NT2/D1 (cell line): ENCODE results near the gene RBM4.

Source experiments
- DNase-seq: peaks from one replicate; pipeline ENCODE4 v3.0.0-alpha.2; 2011; ENCODE audit warnings: low read depth, low spot score
- H3K27me3 ChIP-seq: 2 replicates; pipeline ENCODE4 v1.6.0; 2011; ENCODE audit warnings: mild to moderate bottlenecking; ENCODE audit not compliant: insufficient read length, insufficient read depth
- H3K36me3 ChIP-seq: 2 replicates; pipeline ENCODE4 v1.6.1; 2011; ENCODE audit warnings: mild to moderate bottlenecking, low read length, mixed read lengths; ENCODE audit not compliant: insufficient read depth, insufficient read length
- H3K4me1 ChIP-seq: 2 replicates; pipeline ENCODE4 v1.5.1; 2011; ENCODE audit not compliant: insufficient read depth, insufficient read length
- H3K4me3 ChIP-seq: 2 replicates; pipeline ENCODE4 v1.5.1; 2011; ENCODE audit warnings: low read depth; ENCODE audit not compliant: insufficient read length
- H3K9ac ChIP-seq: 2 replicates; pipeline ENCODE4 v1.6.0; 2011; ENCODE audit warnings: low read depth; ENCODE audit not compliant: insufficient read length
- H3K9me3 ChIP-seq: 2 replicates; pipeline ENCODE4 v1.5.1; 2011; ENCODE audit warnings: mild to moderate bottlenecking, low read length; ENCODE audit not compliant: insufficient read depth
- SUZ12 ChIP-seq: IDR thresholded peaks from 2 replicates; pipeline ENCODE4 v1.6.1; 2011; ENCODE audit not compliant: insufficient read length, insufficient read depth; ENCODE audit errors: extremely low read depth
- YY1 ChIP-seq: IDR thresholded peaks from 2 replicates; pipeline ENCODE4 v1.6.1; 2011; ENCODE audit not compliant: insufficient read length, insufficient read depth
- ZNF274 ChIP-seq: IDR thresholded peaks from 2 replicates; pipeline ENCODE4 v1.6.1; 2011; ENCODE audit warnings: mild to moderate bottlenecking, low read depth, low read length

Gene RBM4

GRCh38 chr11:66687831-66688281 lies 49.4 kb downstream of the RBM4 start:
- no peak for DNase-seq
- no peak overlapping the region for H3K9ac ChIP-seq
- TF ChIP-seq ZNF274 (no peak), SUZ12 (no peak), YY1 (no peak)
- no peak overlapping the region for H3K4me3 ChIP-seq
- peaks cover 19% of the 10 kb centered on the region for H3K4me1 ChIP-seq
- H3K9me3 ChIP-seq = no peaks in the 10 kb centered on the region
- no peaks in the 10 kb centered on the region for H3K27me3 ChIP-seq
- H3K36me3 ChIP-seq = peaks cover 91% of the 10 kb centered on the region

- DNase-seq = no peak
- TF ChIP-seq YY1 (no peak), ZNF274 (no peak), SUZ12 (no peak)
- Histone ChIP-seq H3K4me1 (peaks cover 17% of the 10 kb centered on the region), H3K4me3 (no peak overlapping the region), H3K9ac (peak overlapping the region; percentile 47), H3K36me3 (peaks cover 95% of the 10 kb centered on the region), H3K9me3 (no peaks in the 10 kb centered on the region), H3K27me3 (no peaks in the 10 kb centered on the region)
These were observed 50.3 kb downstream of the RBM4 start for GRCh38 chr11:66688561-66689534.

GRCh38 chr11:66689661-66690590 lies 51.4 kb downstream of the RBM4 start:
- Histone ChIP-seq H3K4me1 (peaks cover 16% of the 10 kb centered on the region), H3K4me3 (no peak overlapping the region), H3K36me3 (peaks cover 91% of the 10 kb centered on the region), H3K9ac (no peak overlapping the region), H3K27me3 (no peaks in the 10 kb centered on the region), H3K9me3 (no peaks in the 10 kb centered on the region)
- DNase-seq = no peak
- TF ChIP-seq YY1 = no peak
- no peak for TF ChIP-seq SUZ12
- no peak for TF ChIP-seq ZNF274

GRCh38 chr11:66691311-66691980 lies 52.9 kb downstream of the RBM4 start:
- H3K36me3 ChIP-seq = peaks cover 87% of the 10 kb centered on the region
- peaks cover 7% of the 10 kb centered on the region for H3K4me1 ChIP-seq
- no peak for DNase-seq
- H3K4me3 ChIP-seq = no peak overlapping the region
- H3K27me3 ChIP-seq = no peaks in the 10 kb centered on the region
- TF ChIP-seq YY1 (no peak), ZNF274 (no peak), SUZ12 (no peak)
- H3K9me3 ChIP-seq = no peaks in the 10 kb centered on the region
- H3K9ac ChIP-seq = no peak overlapping the region

- peaks cover 7% of the 10 kb centered on the region for H3K4me1 ChIP-seq
- no peaks in the 10 kb centered on the region for H3K9me3 ChIP-seq
- TF ChIP-seq ZNF274 = no peak
- TF ChIP-seq SUZ12 = no peak
- TF ChIP-seq YY1 = no peak
- no peaks in the 10 kb centered on the region for H3K27me3 ChIP-seq
- H3K36me3 ChIP-seq = peaks cover 87% of the 10 kb centered on the region
- no peak overlapping the region for H3K4me3 ChIP-seq
- no peak for DNase-seq
- H3K9ac ChIP-seq = no peak overlapping the region
These were observed 53.9 kb downstream of the RBM4 start for GRCh38 chr11:66692446-66692845.

GRCh38 chr11:66692871-66693331 lies 54.4 kb downstream of the RBM4 start:
- Histone ChIP-seq H3K4me3 (no peak overlapping the region), H3K9me3 (no peaks in the 10 kb centered on the region), H3K27me3 (no peaks in the 10 kb centered on the region), H3K4me1 (peaks cover 6% of the 10 kb centered on the region), H3K36me3 (peaks cover 87% of the 10 kb centered on the region), H3K9ac (no peak overlapping the region)
- no peak for DNase-seq
- TF ChIP-seq SUZ12 = no peak
- no peak for TF ChIP-seq ZNF274
